Measurements from ENCODE around the gene PLXNB3. TPM values are rescaled to one million over a fixed set of nuclear protein-coding genes. Genes with fewer than 3 reads are reported as not detected.

PLXNB3 gene
- total and polyA plus RNA-seq, 2 of the 13 experiments (the other 11 are each of a cell fraction or from before 2014, with no cell fraction given), result 3.0 to 6.9 TPM

GRCh38 chrX:153724252-153725038 lies 39.6 kb upstream of the PLXNB3 start, which contains the start of the genes ABCD1 and BCAP31 (continued):
- TF ChIP-seq REST (IDR thresholded peaks at IDR 0.05; ENCODE audit: borderline replicate concordance in 1 of 2, low read depth in 1 of 2, low read length in 2 of 2) (peak in 1 of 2 experiments; percentile 45; a peak in 1 of 4 replicates), ZNF674 (CRISPR knock-in tag; IDR thresholded peaks at IDR 0.05; ENCODE audit: low read depth) (no peak), ZBTB49 (CRISPR knock-in tag; IDR thresholded peaks at IDR 0.05; ENCODE audit: borderline replicate concordance) (no peak), SP5 (CRISPR knock-in tag; IDR thresholded peaks at IDR 0.05; ENCODE audit: borderline replicate concordance, low read depth) (peak; percentile 66), CSRNP2 (CRISPR knock-in tag; conservative IDR thresholded peaks at IDR 0.05; ENCODE audit: low read depth) (no peak), ZBTB25 (CRISPR knock-in tag; IDR thresholded peaks at IDR 0.05) (peak; percentile 30; the same call in 1 of the 2 replicates), TFE3 (CRISPR knock-in tag; IDR thresholded peaks at IDR 0.05) (0 out of 2 replicates have a peak, but pooled peaks have one; percentile 12), RAD21 (CRISPR knock-in tag; IDR thresholded peaks at IDR 0.05) (peak; percentile 25; the same call in 1 of the 2 replicates), THRA (CRISPR knock-in tag; IDR thresholded peaks at IDR 0.05; ENCODE audit: borderline replicate concordance) (0 out of 2 replicates have a peak, but pooled peaks have one; percentile 42), RXRB (CRISPR knock-in tag; IDR thresholded peaks at IDR 0.05; ENCODE audit: borderline replicate concordance) (peak; percentile 26; the same call in 1 of the 2 replicates), ZNF580 (CRISPR knock-in tag; IDR thresholded peaks at IDR 0.05; ENCODE audit: borderline replicate concordance, low read depth) (peak; percentile 24; the same call in 1 of the 2 replicates), PREB (CRISPR knock-in tag; IDR thresholded peaks at IDR 0.05) (no peak)

All from HepG2 (cell line).